GM12875 (cell line): ENCODE results near the gene MSI2.

Experiments
- H3K4me3 ChIP-seq: one replicate; pipeline ENCODE4 v1.5.1; 2011; ENCODE audit warnings: low read depth, low read length, control low read depth
- TF ChIP-seq, protein P1 (sequence below): IDR thresholded peaks from 2 replicates; pipeline ENCODE4 v1.5.1; 2011; ENCODE audit warnings: low read depth, mild to moderate bottlenecking, control low read depth, inconsistent platforms, low read length, moderate library complexity, borderline replicate concordance; ENCODE audit not compliant: insufficient read depth

MSI2 gene

GRCh38 chr17:57269052-57269451, 12.7 kb downstream of the MSI2 start:
- H3K4me3 ChIP-seq = no peak overlapping the region
- TF ChIP-seq, protein P1, sequence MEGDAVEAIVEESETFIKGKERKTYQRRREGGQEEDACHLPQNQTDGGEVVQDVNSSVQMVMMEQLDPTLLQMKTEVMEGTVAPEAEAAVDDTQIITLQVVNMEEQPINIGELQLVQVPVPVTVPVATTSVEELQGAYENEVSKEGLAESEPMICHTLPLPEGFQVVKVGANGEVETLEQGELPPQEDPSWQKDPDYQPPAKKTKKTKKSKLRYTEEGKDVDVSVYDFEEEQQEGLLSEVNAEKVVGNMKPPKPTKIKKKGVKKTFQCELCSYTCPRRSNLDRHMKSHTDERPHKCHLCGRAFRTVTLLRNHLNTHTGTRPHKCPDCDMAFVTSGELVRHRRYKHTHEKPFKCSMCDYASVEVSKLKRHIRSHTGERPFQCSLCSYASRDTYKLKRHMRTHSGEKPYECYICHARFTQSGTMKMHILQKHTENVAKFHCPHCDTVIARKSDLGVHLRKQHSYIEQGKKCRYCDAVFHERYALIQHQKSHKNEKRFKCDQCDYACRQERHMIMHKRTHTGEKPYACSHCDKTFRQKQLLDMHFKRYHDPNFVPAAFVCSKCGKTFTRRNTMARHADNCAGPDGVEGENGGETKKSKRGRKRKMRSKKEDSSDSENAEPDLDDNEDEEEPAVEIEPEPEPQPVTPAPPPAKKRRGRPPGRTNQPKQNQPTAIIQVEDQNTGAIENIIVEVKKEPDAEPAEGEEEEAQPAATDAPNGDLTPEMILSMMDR = no peak

- no peak overlapping the region for H3K4me3 ChIP-seq
- TF ChIP-seq, protein P1 = no peak
These were observed 13.4 kb downstream of the MSI2 start for GRCh38 chr17:57269598-57270255.

DNA sequence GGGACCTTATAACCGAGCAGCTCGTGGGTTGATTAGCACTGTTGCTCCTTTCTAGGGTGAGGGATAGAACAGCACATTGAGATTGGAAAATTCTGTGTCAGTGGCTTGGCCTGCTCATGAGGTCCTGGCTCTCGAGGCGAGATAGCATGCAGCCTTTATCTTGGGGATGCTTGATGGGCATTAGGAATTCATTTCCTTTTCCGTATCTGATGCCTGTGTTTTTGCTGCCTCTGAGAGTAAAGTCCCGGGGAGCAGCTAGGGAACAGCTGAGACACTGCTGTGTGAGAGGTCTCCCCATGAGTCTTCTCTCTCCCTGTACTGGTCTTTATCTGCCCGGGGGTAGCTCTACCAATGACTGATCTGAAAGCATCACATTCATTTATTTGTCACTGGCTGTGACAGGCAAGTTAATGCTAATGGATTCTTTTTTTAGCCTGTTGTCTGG, 14.5 kb downstream of the MSI2 start:
- TF ChIP-seq, protein P1 = no peak
- H3K4me3 ChIP-seq = no peak overlapping the region

DNA sequence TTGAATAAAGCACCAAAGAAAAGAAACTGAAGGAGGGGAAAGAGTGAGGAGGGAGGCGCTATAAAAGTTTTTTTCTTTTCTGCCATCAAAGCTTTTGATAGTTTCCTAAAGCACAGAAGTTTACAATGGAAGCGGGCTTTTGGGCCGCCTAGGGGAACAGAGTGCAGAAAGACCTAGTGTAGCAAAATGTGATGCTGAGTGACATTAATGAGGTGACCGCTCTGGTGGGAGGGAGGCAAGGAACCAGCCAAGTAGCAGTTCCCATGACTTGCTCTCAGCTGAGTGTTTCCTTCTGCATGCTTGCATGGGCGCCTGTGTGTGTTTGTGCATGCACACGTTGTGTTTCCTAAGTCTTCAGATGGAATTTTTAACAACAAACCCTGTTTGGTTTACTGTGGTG, 15.5 kb downstream of the MSI2 start:
- TF ChIP-seq, protein P1 = no peak
- no peak overlapping the region for H3K4me3 ChIP-seq

DNA sequence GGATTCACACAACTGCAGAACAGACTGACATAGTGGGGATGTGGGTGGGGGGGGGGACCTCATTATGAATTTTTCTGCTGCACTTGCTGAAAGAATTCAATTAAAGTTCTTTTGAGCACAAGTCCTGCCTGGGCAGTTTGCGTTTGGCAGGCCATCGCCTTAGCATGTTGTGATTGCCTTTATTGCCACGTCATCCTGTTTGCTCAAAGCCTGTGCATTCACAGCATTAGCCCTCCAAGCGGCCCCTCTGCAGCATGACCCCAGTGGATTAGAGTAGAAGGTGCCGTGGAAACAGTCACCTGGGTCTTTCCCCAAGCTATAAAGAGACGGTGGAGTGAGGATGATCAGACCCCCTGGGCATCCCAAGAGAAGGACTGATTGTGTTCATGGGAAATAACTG, 17.2 kb downstream of the MSI2 start:
- no peak overlapping the region for H3K4me3 ChIP-seq
- TF ChIP-seq, protein P1 = no peak

GRCh38 chr17:57274162-57274561, 17.8 kb downstream of the MSI2 start:
- TF ChIP-seq, protein P1 = no peak
- H3K4me3 ChIP-seq = no peak overlapping the region

GRCh38 chr17:57275071-57275764, 18.9 kb downstream of the MSI2 start:
- TF ChIP-seq, protein P1 = no peak
- no peak overlapping the region for H3K4me3 ChIP-seq
